Peyer's patch (tissue), 4 donors: ENCODE results near the gene RCN2.

Experiments used
- POLR2A ChIP-seq, 2 donors: fragments of 450-650 bp; IDR thresholded peaks; one replicate each; pipeline ENCODE4 v1.5.1; 2017; ENCODE audit warnings: antibody characterized with exemption in 2 of 2, mild to moderate bottlenecking in 2 of 2, moderate library complexity in 2 of 2
- TF ChIP-seq, protein P1 (sequence below), 6 experiments: fragments of 450-650 bp in 4 of 6; fragments of 200-600 bp in 2 of 6; sonication (generic) in 1 of 6; IDR thresholded peaks; one replicate each; pipeline ENCODE4 v1.5.1; 2017 to 2019; ENCODE audit warnings: antibody characterized with exemption in 6 of 6, mild to moderate bottlenecking in 3 of 6, moderate library complexity in 1 of 6

- TF ChIP-seq, protein P1, sequence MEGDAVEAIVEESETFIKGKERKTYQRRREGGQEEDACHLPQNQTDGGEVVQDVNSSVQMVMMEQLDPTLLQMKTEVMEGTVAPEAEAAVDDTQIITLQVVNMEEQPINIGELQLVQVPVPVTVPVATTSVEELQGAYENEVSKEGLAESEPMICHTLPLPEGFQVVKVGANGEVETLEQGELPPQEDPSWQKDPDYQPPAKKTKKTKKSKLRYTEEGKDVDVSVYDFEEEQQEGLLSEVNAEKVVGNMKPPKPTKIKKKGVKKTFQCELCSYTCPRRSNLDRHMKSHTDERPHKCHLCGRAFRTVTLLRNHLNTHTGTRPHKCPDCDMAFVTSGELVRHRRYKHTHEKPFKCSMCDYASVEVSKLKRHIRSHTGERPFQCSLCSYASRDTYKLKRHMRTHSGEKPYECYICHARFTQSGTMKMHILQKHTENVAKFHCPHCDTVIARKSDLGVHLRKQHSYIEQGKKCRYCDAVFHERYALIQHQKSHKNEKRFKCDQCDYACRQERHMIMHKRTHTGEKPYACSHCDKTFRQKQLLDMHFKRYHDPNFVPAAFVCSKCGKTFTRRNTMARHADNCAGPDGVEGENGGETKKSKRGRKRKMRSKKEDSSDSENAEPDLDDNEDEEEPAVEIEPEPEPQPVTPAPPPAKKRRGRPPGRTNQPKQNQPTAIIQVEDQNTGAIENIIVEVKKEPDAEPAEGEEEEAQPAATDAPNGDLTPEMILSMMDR (IDR thresholded peaks at IDR 0.05) = no peak
- no peak for TF ChIP-seq POLR2A (IDR thresholded peaks at IDR 0.05)
These were observed 15.2 kb upstream of the RCN2 start for GRCh38 chr15:76916369-76916768.
